WTC11 (cell line): Measurements from ENCODE around the gene RXFP3. TPM values are rescaled to one million over a fixed set of nuclear protein-coding genes. Genes with fewer than 3 reads are reported as not detected.
A peak's percentile ranks its signal among the peaks of the same experiment; 100 is the strongest.

Experiments used
- ATF1 ChIP-seq: sonication (generic); formaldehyde crosslinking; IDR thresholded peaks from 2 replicates; pipeline ENCODE4 v1.8.1; 2023; ENCODE audit warnings: mild to moderate bottlenecking, moderate library complexity, missing genetic modification reagents
- ATF6 ChIP-seq: sonication (generic); formaldehyde crosslinking; IDR thresholded peaks from 2 replicates; pipeline ENCODE4 v1.8.1; 2023; ENCODE audit warnings: mild to moderate bottlenecking, missing genetic modification reagents
- ELF4 ChIP-seq: sonication (generic); formaldehyde crosslinking; IDR thresholded peaks from 2 replicates; pipeline ENCODE4 v1.8.1; 2022; ENCODE audit warnings: low read depth, mild to moderate bottlenecking, moderate library complexity, missing genetic modification reagents
- FOXP4 ChIP-seq: sonication (generic); formaldehyde crosslinking; IDR thresholded peaks from 2 replicates; pipeline ENCODE4 v1.8.0; 2022; ENCODE audit warnings: mild to moderate bottlenecking, missing genetic modification reagents
- HMGA2 ChIP-seq: fragments of 250-450 bp; sonication (Bioruptor Pico); IDR thresholded peaks from 2 replicates; pipeline ENCODE4 v1.4.0; 2021; ENCODE audit warnings: mild to moderate bottlenecking, moderate library complexity
- KAT7 ChIP-seq: sonication (generic); formaldehyde crosslinking; IDR thresholded peaks from 2 replicates; pipeline ENCODE4 v1.8.1; 2023; ENCODE audit warnings: missing genetic modification reagents, mild to moderate bottlenecking, borderline replicate concordance
- MAX ChIP-seq: sonication (generic); formaldehyde crosslinking; IDR thresholded peaks from 2 replicates; pipeline ENCODE4 v1.8.0; 2022; ENCODE audit warnings: mild to moderate bottlenecking, missing genetic modification reagents
- NR1H2 ChIP-seq: sonication (generic); formaldehyde crosslinking; IDR thresholded peaks from 2 replicates; pipeline ENCODE4 v1.9.0; 2021; ENCODE audit warnings: mild to moderate bottlenecking, moderate library complexity, missing genetic modification reagents
- NR3C1 ChIP-seq: sonication (generic); formaldehyde crosslinking; conservative IDR thresholded peaks from 2 replicates; pipeline ENCODE4 v1.8.1; 2023; ENCODE audit warnings: low read depth, mild to moderate bottlenecking, missing genetic modification reagents
- PRRX2 ChIP-seq: fragments of 250-450 bp; sonication (Bioruptor Pico); IDR thresholded peaks from 2 replicates; pipeline ENCODE4 v1.8.0; 2021; ENCODE audit warnings: mild to moderate bottlenecking
- RELA ChIP-seq: sonication (generic); formaldehyde crosslinking; IDR thresholded peaks from 2 replicates; pipeline ENCODE4 v1.8.1; 2022; ENCODE audit warnings: missing genetic modification reagents, mild to moderate bottlenecking, borderline replicate concordance
- RORB ChIP-seq: fragments of 250-450 bp; sonication (Bioruptor Pico); IDR thresholded peaks from 2 replicates; pipeline ENCODE4 v1.9.0; 2021; ENCODE audit warnings: mild to moderate bottlenecking
- SP1 ChIP-seq: sonication (generic); formaldehyde crosslinking; conservative IDR thresholded peaks from 2 replicates; pipeline ENCODE4 v1.8.1; 2022; ENCODE audit warnings: missing genetic modification reagents
- STAT6 ChIP-seq: sonication (generic); formaldehyde crosslinking; conservative IDR thresholded peaks from 2 replicates; pipeline ENCODE4 v1.8.1; 2023; ENCODE audit warnings: mild to moderate bottlenecking, low read depth, missing genetic modification reagents, moderate library complexity
- TEAD1 ChIP-seq: sonication (generic); formaldehyde crosslinking; IDR thresholded peaks from 2 replicates; pipeline ENCODE4 v1.8.0; 2022; ENCODE audit warnings: mild to moderate bottlenecking, missing genetic modification reagents
- TP53 ChIP-seq: sonication (generic); formaldehyde crosslinking; IDR thresholded peaks from 2 replicates; pipeline ENCODE4 v1.8.1; 2023; ENCODE audit warnings: mild to moderate bottlenecking, missing genetic modification reagents
- ZNF121 ChIP-seq: sonication (generic); formaldehyde crosslinking; IDR thresholded peaks from 2 replicates; pipeline ENCODE4 v1.8.0; 2023; ENCODE audit warnings: missing genetic modification reagents
- ZNF219 ChIP-seq: sonication (generic); formaldehyde crosslinking; IDR thresholded peaks from 2 replicates; pipeline ENCODE4 v1.8.0; 2023; ENCODE audit warnings: missing genetic modification reagents, mild to moderate bottlenecking, borderline replicate concordance
- ZNF281 ChIP-seq: sonication (generic); formaldehyde crosslinking; IDR thresholded peaks from 2 replicates; pipeline ENCODE4 v1.8.0; 2023; ENCODE audit warnings: mild to moderate bottlenecking, missing genetic modification reagents
- ZNF396 ChIP-seq: fragments of 250-450 bp; sonication (Bioruptor Pico); IDR thresholded peaks from 2 replicates; pipeline ENCODE4 v1.8.0; 2021; ENCODE audit warnings: mild to moderate bottlenecking, moderate library complexity, borderline replicate concordance
- ZNF671 ChIP-seq: fragments of 250-450 bp; sonication (Bioruptor Pico); IDR thresholded peaks from 2 replicates; pipeline ENCODE4 v1.8.0; 2021; ENCODE audit warnings: mild to moderate bottlenecking
- total RNA-seq: library from RNA; stranded (reverse); gene quantifications from 3 replicates; pipeline ENCODE4 v1.2.3, GENCODE V29; 2021
- TF ChIP-seq, protein P1 (sequence below): sonication (generic); formaldehyde crosslinking; IDR thresholded peaks from 2 replicates; pipeline ENCODE4 v1.8.0; 2023; ENCODE audit warnings: missing genetic modification reagents
- TF ChIP-seq, protein P2 (sequence below): sonication (generic); formaldehyde crosslinking; IDR thresholded peaks from 2 replicates; pipeline ENCODE4 v1.8.1; 2022; ENCODE audit warnings: mild to moderate bottlenecking, missing genetic modification reagents, moderate library complexity, borderline replicate concordance
- TF ChIP-seq, protein P3 (sequence below): sonication (generic); formaldehyde crosslinking; IDR thresholded peaks from 2 replicates; pipeline ENCODE4 v1.8.1; 2022; ENCODE audit warnings: missing genetic modification reagents, borderline replicate concordance
- TF ChIP-seq, protein P4 (sequence below): fragments of 200-600 bp; IDR thresholded peaks from 2 replicates; pipeline ENCODE4 v1.8.0; 2022; ENCODE audit warnings: antibody characterized with exemption

RXFP3 gene
- total RNA-seq, 1 experiment from 2014 or later: 0.22 TPM

DNA sequence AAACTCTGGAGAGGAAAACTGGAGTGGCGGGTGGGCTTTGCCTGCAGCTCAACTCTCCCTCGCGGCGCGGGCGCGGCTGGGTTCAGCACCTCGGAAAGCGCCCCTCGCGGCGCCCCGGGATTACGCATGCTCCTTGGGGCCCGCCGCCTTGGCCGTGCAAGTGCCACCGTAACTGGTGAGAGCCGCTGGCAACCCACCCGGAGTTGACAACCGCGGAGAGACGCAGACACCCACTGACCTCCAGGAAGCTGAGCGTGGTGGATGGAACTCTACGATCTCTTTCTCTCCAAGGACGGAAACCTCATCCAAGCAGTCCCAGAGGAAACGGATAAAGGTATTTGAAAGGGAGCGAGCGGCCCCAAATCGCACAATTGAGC, 194 bp upstream of the RXFP3 start (continued):
- TF ChIP-seq ELF4 (CRISPR knock-in tag) (0 out of 2 replicates have a peak, but pooled peaks have one; percentile 91), ZNF281 (CRISPR knock-in tag) (no peak), ATF6 (CRISPR knock-in tag) (no peak), ATF1 (peak; percentile 77; the same call in 1 of the 2 replicates), HMGA2 (no peak), STAT6 (CRISPR knock-in tag) (no peak), NR3C1 (CRISPR knock-in tag) (no peak), TEAD1 (CRISPR knock-in tag) (peak; percentile 86), MAX (CRISPR knock-in tag) (peak; percentile 80), ZNF396 (CRISPR knock-in tag) (no peak), TP53 (CRISPR knock-in tag) (peak; percentile 81; the same call in 1 of the 2 replicates), ZNF121 (CRISPR knock-in tag) (no peak), ZNF219 (CRISPR knock-in tag) (peak; percentile 82; the same call in 1 of the 2 replicates), PRRX2 (CRISPR knock-in tag) (no peak), RELA (CRISPR knock-in tag) (0 out of 2 replicates have a peak, but pooled peaks have one; percentile 89), RORB (CRISPR knock-in tag) (no peak), FOXP4 (CRISPR knock-in tag) (peak; percentile 94), KAT7 (CRISPR knock-in tag) (no peak), NR1H2 (no peak), SP1 (CRISPR knock-in tag) (0 out of 2 replicates have a peak, but pooled peaks have one; percentile 23), ZNF671 (CRISPR knock-in tag) (no peak)
- TF ChIP-seq, protein P1, sequence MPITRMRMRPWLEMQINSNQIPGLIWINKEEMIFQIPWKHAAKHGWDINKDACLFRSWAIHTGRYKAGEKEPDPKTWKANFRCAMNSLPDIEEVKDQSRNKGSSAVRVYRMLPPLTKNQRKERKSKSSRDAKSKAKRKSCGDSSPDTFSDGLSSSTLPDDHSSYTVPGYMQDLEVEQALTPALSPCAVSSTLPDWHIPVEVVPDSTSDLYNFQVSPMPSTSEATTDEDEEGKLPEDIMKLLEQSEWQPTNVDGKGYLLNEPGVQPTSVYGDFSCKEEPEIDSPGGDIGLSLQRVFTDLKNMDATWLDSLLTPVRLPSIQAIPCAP (CRISPR knock-in tag): no peak
- TF ChIP-seq, protein P2, sequence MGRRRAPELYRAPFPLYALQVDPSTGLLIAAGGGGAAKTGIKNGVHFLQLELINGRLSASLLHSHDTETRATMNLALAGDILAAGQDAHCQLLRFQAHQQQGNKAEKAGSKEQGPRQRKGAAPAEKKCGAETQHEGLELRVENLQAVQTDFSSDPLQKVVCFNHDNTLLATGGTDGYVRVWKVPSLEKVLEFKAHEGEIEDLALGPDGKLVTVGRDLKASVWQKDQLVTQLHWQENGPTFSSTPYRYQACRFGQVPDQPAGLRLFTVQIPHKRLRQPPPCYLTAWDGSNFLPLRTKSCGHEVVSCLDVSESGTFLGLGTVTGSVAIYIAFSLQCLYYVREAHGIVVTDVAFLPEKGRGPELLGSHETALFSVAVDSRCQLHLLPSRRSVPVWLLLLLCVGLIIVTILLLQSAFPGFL (CRISPR knock-in tag): peak; percentile 74; the same call in 1 of the 2 replicates
- TF ChIP-seq, protein P3, sequence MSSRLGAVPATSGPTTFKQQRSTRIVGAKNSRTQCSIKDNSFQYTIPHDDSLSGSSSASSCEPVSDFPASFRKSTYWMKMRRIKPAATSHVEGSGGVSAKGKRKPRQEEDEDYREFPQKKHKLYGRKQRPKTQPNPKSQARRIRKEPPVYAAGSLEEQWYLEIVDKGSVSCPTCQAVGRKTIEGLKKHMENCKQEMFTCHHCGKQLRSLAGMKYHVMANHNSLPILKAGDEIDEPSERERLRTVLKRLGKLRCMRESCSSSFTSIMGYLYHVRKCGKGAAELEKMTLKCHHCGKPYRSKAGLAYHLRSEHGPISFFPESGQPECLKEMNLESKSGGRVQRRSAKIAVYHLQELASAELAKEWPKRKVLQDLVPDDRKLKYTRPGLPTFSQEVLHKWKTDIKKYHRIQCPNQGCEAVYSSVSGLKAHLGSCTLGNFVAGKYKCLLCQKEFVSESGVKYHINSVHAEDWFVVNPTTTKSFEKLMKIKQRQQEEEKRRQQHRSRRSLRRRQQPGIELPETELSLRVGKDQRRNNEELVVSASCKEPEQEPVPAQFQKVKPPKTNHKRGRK: no peak
- TF ChIP-seq, protein P4, sequence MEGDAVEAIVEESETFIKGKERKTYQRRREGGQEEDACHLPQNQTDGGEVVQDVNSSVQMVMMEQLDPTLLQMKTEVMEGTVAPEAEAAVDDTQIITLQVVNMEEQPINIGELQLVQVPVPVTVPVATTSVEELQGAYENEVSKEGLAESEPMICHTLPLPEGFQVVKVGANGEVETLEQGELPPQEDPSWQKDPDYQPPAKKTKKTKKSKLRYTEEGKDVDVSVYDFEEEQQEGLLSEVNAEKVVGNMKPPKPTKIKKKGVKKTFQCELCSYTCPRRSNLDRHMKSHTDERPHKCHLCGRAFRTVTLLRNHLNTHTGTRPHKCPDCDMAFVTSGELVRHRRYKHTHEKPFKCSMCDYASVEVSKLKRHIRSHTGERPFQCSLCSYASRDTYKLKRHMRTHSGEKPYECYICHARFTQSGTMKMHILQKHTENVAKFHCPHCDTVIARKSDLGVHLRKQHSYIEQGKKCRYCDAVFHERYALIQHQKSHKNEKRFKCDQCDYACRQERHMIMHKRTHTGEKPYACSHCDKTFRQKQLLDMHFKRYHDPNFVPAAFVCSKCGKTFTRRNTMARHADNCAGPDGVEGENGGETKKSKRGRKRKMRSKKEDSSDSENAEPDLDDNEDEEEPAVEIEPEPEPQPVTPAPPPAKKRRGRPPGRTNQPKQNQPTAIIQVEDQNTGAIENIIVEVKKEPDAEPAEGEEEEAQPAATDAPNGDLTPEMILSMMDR: no peak
